Mucosa of descending colon (tissue), 3 donors: ENCODE data around the gene ZC3H15. TPM values are rescaled to one million over a fixed set of nuclear protein-coding genes. Genes with fewer than 3 reads are reported as not detected.

Experiments used
- ATAC-seq: fragments of 200-7000 bp; cut with Tn5 transposase; one replicate; pipeline ENCODE4 v1.9.1; 2020; ENCODE audit warnings: mild to moderate bottlenecking, moderate library complexity
- DNase-seq, 3 donors: peaks; one replicate each; pipeline ENCODE4 v3.0.0-alpha.2; 2020
- H3K36me3 ChIP-seq: fragments of 200-600 bp; one replicate; pipeline ENCODE4 v1.8.0; 2021; ENCODE audit warnings: low read depth, mild to moderate bottlenecking
- H3K4me1 ChIP-seq: fragments of 200-600 bp; one replicate; pipeline ENCODE4 v1.8.0; 2021; ENCODE audit warnings: low read depth, mild to moderate bottlenecking
- H3K4me3 ChIP-seq: fragments of 200-600 bp; one replicate; pipeline ENCODE4 v1.8.0; 2021; ENCODE audit warnings: mild to moderate bottlenecking
- H3K9me3 ChIP-seq: fragments of 200-600 bp; one replicate; pipeline ENCODE4 v1.8.0; 2021; ENCODE audit warnings: mild to moderate bottlenecking
- CTCF ChIP-seq: fragments of 200-600 bp; IDR thresholded peaks from one replicate; pipeline ENCODE4 v1.8.0; 2022; ENCODE audit warnings: antibody characterized with exemption, mild to moderate bottlenecking
- intact Hi-C, 2 donors: fragments of 100-400 bp; cut with DNase I in 1 of 2; cut with micrococcal nuclease in 1 of 2; formaldehyde crosslinking; loops; one replicate each; pipeline versions ENCODE4 v1.11.0 to v1.11.1; 2022; cut with DNase I, micrococcal nuclease
- total RNA-seq, 3 donors: library from RNA; stranded (reverse); fragmentation: NEBNext Ultra II Directional in 2 of 3; extraction: Animal tissue kit (Norgen Biotek cat#: 25700) in 2 of 3; gene quantifications; one replicate each; pipeline versions ENCODE4 v1.2.1 to v1.2.4, GENCODE V29; 2021 to 2023
- donor health status: DM: no; HTN: no; CAD: no; lungs with moderate emphysema.
- donor health status: DM: no; HTN: no; CAD: no.
- donor health status: DM: no; HTN: yes; CAD: no.

The ZC3H15 gene
- total RNA-seq, 3 donors from 2014 or later = 46.5 to 54.6 (median 48.2) TPM

GRCh38 chr2:186484062-186484735 is 1.9 kb upstream of the ZC3H15 start:
- no peak overlapping the region for H3K4me3 ChIP-seq
- no peaks in the 10 kb centered on the region for H3K9me3 ChIP-seq
- no peak for TF ChIP-seq CTCF
- H3K36me3 ChIP-seq = no peaks in the 10 kb centered on the region
- intact Hi-C loops = loop anchor here in 1 of 2 donors (10.0 kb wide), 1 partner anchor 111 kb away; the partner anchor contains the start of gene ITGAV
- DNase-seq (peak in 1 of 3 donors; percentile 52), ATAC-seq (peak; percentile 54)
- peaks cover 22% of the 10 kb centered on the region for H3K4me1 ChIP-seq

DNA sequence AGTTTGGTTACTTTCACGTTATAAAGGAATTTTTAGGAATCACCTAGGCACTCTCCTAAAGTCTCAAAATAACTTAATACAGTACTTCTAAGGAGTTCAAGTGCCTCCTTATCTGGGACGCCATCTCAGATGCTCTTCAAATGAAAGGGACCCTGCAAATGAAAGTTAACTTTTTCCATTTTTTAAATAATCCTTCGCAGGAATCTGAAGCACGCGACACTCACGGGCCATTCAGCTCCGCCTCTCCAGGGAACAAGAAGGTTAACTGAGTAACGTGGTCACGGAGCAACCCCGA is 537 bp upstream of the ZC3H15 start:
- ATAC-seq (no peak), DNase-seq (no peak)
- intact Hi-C loops = loop anchor here in 1 of 2 donors (10.0 kb wide), 1 partner anchor 109 kb away; the partner anchor contains the start of gene ITGAV
- Histone ChIP-seq H3K4me1 (peaks cover 27% of the 10 kb centered on the region), H3K36me3 (no peaks in the 10 kb centered on the region), H3K4me3 (peak overlapping the region; percentile 95), H3K9me3 (no peaks in the 10 kb centered on the region)
- TF ChIP-seq CTCF = no peak

GRCh38 chr2:186486651-186487647 is 889 bp downstream of the ZC3H15 start:
- ATAC-seq = no peak

GRCh38 chr2:186493564-186494085 is 7.6 kb downstream of the ZC3H15 start:
- Histone ChIP-seq H3K4me3 (no peak overlapping the region), H3K36me3 (no peaks in the 10 kb centered on the region), H3K9me3 (no peaks in the 10 kb centered on the region), H3K4me1 (peaks cover 11% of the 10 kb centered on the region)
- intact Hi-C loops = no loop called here
- ATAC-seq (no peak), DNase-seq (no peak)
- no peak for TF ChIP-seq CTCF

More at GRCh38 chr2:186486651-186487647, 889 bp downstream of the ZC3H15 start:
- Histone ChIP-seq H3K9me3 (no peaks in the 10 kb centered on the region), H3K4me1 (peaks cover 27% of the 10 kb centered on the region), H3K4me3 (peak overlapping the region; percentile 95), H3K36me3 (no peaks in the 10 kb centered on the region)
- intact Hi-C loops = loop anchor here in 1 of 2 donors (10.0 kb wide), 1 partner anchor 108 kb away; the partner anchor contains the start of gene ITGAV
- no peak for DNase-seq
- TF ChIP-seq CTCF = no peak

GRCh38 chr2:186496401-186496800 is 10.3 kb downstream of the ZC3H15 start:
- intact Hi-C loops = no loop called here
- Histone ChIP-seq H3K36me3 (no peaks in the 10 kb centered on the region), H3K4me1 (peaks cover 2% of the 10 kb centered on the region), H3K9me3 (no peaks in the 10 kb centered on the region), H3K4me3 (no peak overlapping the region)
- ATAC-seq (peak; percentile 72), DNase-seq (no peak)
- TF ChIP-seq CTCF = no peak
